ENCODE measurements around the gene HOXB2.

Gene HOXB2

GRCh38 chr17:48565925-48566710, 21.2 kb upstream of the HOXB2 start:
- DNase-seq (ENCODE audit: low spot score) = no peak

GRCh38 chr17:48565022-48565554, 20.2 kb upstream of the HOXB2 start:
- no peak for DNase-seq (ENCODE audit: low spot score)

GRCh38 chr17:48564188-48565021, 19.5 kb upstream of the HOXB2 start:
- no peak for DNase-seq (ENCODE audit: low spot score)

GRCh38 chr17:48563867-48564187, 18.9 kb upstream of the HOXB2 start:
- DNase-seq (ENCODE audit: low spot score) = no peak

- no peak for DNase-seq (ENCODE audit: low spot score)
Measured at GRCh38 chr17:48563385-48563838, 18.5 kb upstream of the HOXB2 start.

GRCh38 chr17:48562934-48563333, 18.0 kb upstream of the HOXB2 start:
- no peak for DNase-seq (ENCODE audit: low spot score)

- no peak for DNase-seq (ENCODE audit: low spot score)
Measured at GRCh38 chr17:48561884-48562810, 17.2 kb upstream of the HOXB2 start.

- no peak for DNase-seq (ENCODE audit: low spot score)
Measured at GRCh38 chr17:48559840-48560817, 15.2 kb upstream of the HOXB2 start.

GRCh38 chr17:48559122-48559839, 14.4 kb upstream of the HOXB2 start:
- no peak for DNase-seq (ENCODE audit: low spot score)

GRCh38 chr17:48558831-48559121, 13.9 kb upstream of the HOXB2 start:
- no peak for DNase-seq (ENCODE audit: low spot score)

- DNase-seq (ENCODE audit: low spot score) = no peak
Measured at GRCh38 chr17:48558057-48558830, 13.3 kb upstream of the HOXB2 start.

- no peak for DNase-seq (ENCODE audit: low spot score)
Measured at GRCh38 chr17:48556576-48557401, 11.9 kb upstream of the HOXB2 start.

GRCh38 chr17:48556229-48556575, 11.3 kb upstream of the HOXB2 start:
- DNase-seq (ENCODE audit: low spot score) = no peak

- DNase-seq (ENCODE audit: low spot score) = no peak
Measured at GRCh38 chr17:48555258-48556228, 10.6 kb upstream of the HOXB2 start.

GRCh38 chr17:48554412-48555257, 9.7 kb upstream of the HOXB2 start:
- DNase-seq (ENCODE audit: low spot score) = no peak

GRCh38 chr17:48553826-48554225, 8.9 kb upstream of the HOXB2 start:
- no peak for DNase-seq (ENCODE audit: low spot score)

GRCh38 chr17:48553190-48553547, 8.3 kb upstream of the HOXB2 start:
- no peak for DNase-seq (ENCODE audit: low spot score)
